ENCODE measurements around the gene KCNJ4.

Gene KCNJ4

GRCh38 chr22:38460426-38460840 lies 5.4 kb upstream of the KCNJ4 start:
- in situ Hi-C loops (cut with HindIII; ENCODE audit: low sequenced_read_pairs), result no loop called here
- no peak overlapping the region for H3K4me3 ChIP-seq (ENCODE audit: low read depth, low read length)
- no peak for DNase-seq (ENCODE audit: low read depth, low spot score)
- TF ChIP-seq CTCF (IDR thresholded peaks at IDR 0.05; ENCODE audit: low read depth, low read length), result no peak

GRCh38 chr22:38456841-38457699 lies 2.1 kb upstream of the KCNJ4 start:
- H3K4me3 ChIP-seq (ENCODE audit: low read depth, low read length), result no peak overlapping the region
- DNase-seq (ENCODE audit: low read depth, low spot score), result no peak
- no peak for TF ChIP-seq CTCF (IDR thresholded peaks at IDR 0.05; ENCODE audit: low read depth, low read length)
- in situ Hi-C loops (cut with HindIII; ENCODE audit: low sequenced_read_pairs), result no loop called here

- DNase-seq (ENCODE audit: low read depth, low spot score), result no peak
- no peak for TF ChIP-seq CTCF (IDR thresholded peaks at IDR 0.05; ENCODE audit: low read depth, low read length)
- in situ Hi-C loops (cut with HindIII; ENCODE audit: low sequenced_read_pairs), result no loop called here
- no peak overlapping the region for H3K4me3 ChIP-seq (ENCODE audit: low read depth, low read length)
Measured at GRCh38 chr22:38456272-38456835, 1.4 kb upstream of the KCNJ4 start.

GRCh38 chr22:38455530-38456271 lies 702 bp upstream of the KCNJ4 start:
- in situ Hi-C loops (cut with HindIII; ENCODE audit: low sequenced_read_pairs), result no loop called here
- no peak for TF ChIP-seq CTCF (IDR thresholded peaks at IDR 0.05; ENCODE audit: low read depth, low read length)
- H3K4me3 ChIP-seq (ENCODE audit: low read depth, low read length), result no peak overlapping the region
- no peak for DNase-seq (ENCODE audit: low read depth, low spot score)

GRCh38 chr22:38454353-38455075 lies 485 bp downstream of the KCNJ4 start:
- TF ChIP-seq CTCF (IDR thresholded peaks at IDR 0.05; ENCODE audit: low read depth, low read length), result no peak
- in situ Hi-C loops (cut with HindIII; ENCODE audit: low sequenced_read_pairs), result no loop called here
- no peak overlapping the region for H3K4me3 ChIP-seq (ENCODE audit: low read depth, low read length)
- no peak for DNase-seq (ENCODE audit: low read depth, low spot score)

GRCh38 chr22:38453996-38454352 lies 1.0 kb downstream of the KCNJ4 start:
- no peak for DNase-seq (ENCODE audit: low read depth, low spot score)
- in situ Hi-C loops (cut with HindIII; ENCODE audit: low sequenced_read_pairs), result no loop called here
- TF ChIP-seq CTCF (IDR thresholded peaks at IDR 0.05; ENCODE audit: low read depth, low read length), result no peak
- H3K4me3 ChIP-seq (ENCODE audit: low read depth, low read length), result no peak overlapping the region
